HepG2 (cell line): ENCODE measurements around the gene PLVAP. TPM values are rescaled to one million over a fixed set of nuclear protein-coding genes. Genes with fewer than 3 reads are reported as not detected.

Experiments
- GATAD2A ChIP-seq: IDR thresholded peaks from 2 replicates; pipeline ENCODE4 v1.6.1; 2016
- HES4 ChIP-seq: sonication (generic); formaldehyde crosslinking; IDR thresholded peaks from 2 replicates; pipeline ENCODE4 v1.9.0; 2021; ENCODE audit warnings: mild to moderate bottlenecking, missing genetic modification reagents, borderline replicate concordance
- NAIF1 ChIP-seq: sonication (generic); formaldehyde crosslinking; IDR thresholded peaks from 2 replicates; pipeline ENCODE4 v1.5.0; 2020; ENCODE audit warnings: mild to moderate bottlenecking, missing genetic modification reagents, borderline replicate concordance
- NR3C1 ChIP-seq: sonication (generic); formaldehyde crosslinking; IDR thresholded peaks from 2 replicates; pipeline ENCODE4 v1.4.0; 2020; ENCODE audit warnings: missing genetic modification reagents
- PCBP1 ChIP-seq: fragments of 200-400 bp; formaldehyde crosslinking; IDR thresholded peaks from 2 replicates; pipeline ENCODE4 v1.6.1; 2017; ENCODE audit warnings: mild to moderate bottlenecking, low read depth, low read length, borderline replicate concordance
- SCMH1 ChIP-seq: sonication (generic); formaldehyde crosslinking; IDR thresholded peaks from 2 replicates; pipeline ENCODE4 v1.9.0; 2021; ENCODE audit warnings: missing genetic modification reagents, mild to moderate bottlenecking, borderline replicate concordance
- SP4 ChIP-seq: sonication (generic); formaldehyde crosslinking; IDR thresholded peaks from 2 replicates; pipeline ENCODE4 v1.8.1; 2023; ENCODE audit warnings: mild to moderate bottlenecking, missing genetic modification reagents
- ZBTB46 ChIP-seq: sonication (generic); formaldehyde crosslinking; IDR thresholded peaks from 2 replicates; pipeline ENCODE4 v1.4.0; 2020; ENCODE audit warnings: mild to moderate bottlenecking, missing genetic modification reagents, borderline replicate concordance
- ZIK1 ChIP-seq: sonication (generic); formaldehyde crosslinking; IDR thresholded peaks from 2 replicates; pipeline ENCODE4 v1.5.0; 2020; ENCODE audit warnings: mild to moderate bottlenecking, low read depth, missing genetic modification reagents, borderline replicate concordance
- ZNF230 ChIP-seq: sonication (generic); formaldehyde crosslinking; IDR thresholded peaks from 2 replicates; pipeline ENCODE4 v1.4.0; 2020; ENCODE audit warnings: mild to moderate bottlenecking, missing genetic modification reagents
- ZNF780A ChIP-seq: sonication (generic); formaldehyde crosslinking; IDR thresholded peaks from 2 replicates; pipeline ENCODE4 v1.8.0; 2022; ENCODE audit warnings: mild to moderate bottlenecking, missing genetic modification reagents, moderate library complexity
- ZSCAN21 ChIP-seq: sonication (generic); formaldehyde crosslinking; IDR thresholded peaks from 2 replicates; pipeline ENCODE4 v1.8.0; 2022; ENCODE audit warnings: mild to moderate bottlenecking, missing genetic modification reagents, moderate library complexity, borderline replicate concordance
- polyA plus RNA-seq, 8 experiments: library from polyadenylated mRNA; depleted of rRNA in 3 of 8; stranded (reverse) in 7 of 8; unstranded in 1 of 8; fragments of >200 nt; fragmentation: Illumina TruSeq in 4 of 8; extraction: Trizol in 4 of 8; gene quantifications; 2 replicates each; pipeline versions ENCODE4 v1.2.1 to v1.2.3, GENCODE V29; 2011 to 2016; ENCODE audit warnings: low read depth in 4 of 8, missing spikeins in 1 of 8, mixed read lengths in 1 of 8; ENCODE audit not compliant: insufficient read depth in 1 of 8
- total RNA-seq, 5 experiments: library from RNA; depleted of rRNA; stranded (reverse); fragments of >200 nt; fragmentation: Illumina TruSeq; extraction: Trizol; gene quantifications; 2 replicates each; pipeline ENCODE4 v1.2.3, GENCODE V29; 2016; ENCODE audit warnings: low read depth in 1 of 5

The PLVAP gene
- total and polyA plus RNA-seq, 2 of the 13 experiments (the other 11 are each of a cell fraction or from before 2014, with no cell fraction given): 0.26 TPM; not detected in 1

DNA sequence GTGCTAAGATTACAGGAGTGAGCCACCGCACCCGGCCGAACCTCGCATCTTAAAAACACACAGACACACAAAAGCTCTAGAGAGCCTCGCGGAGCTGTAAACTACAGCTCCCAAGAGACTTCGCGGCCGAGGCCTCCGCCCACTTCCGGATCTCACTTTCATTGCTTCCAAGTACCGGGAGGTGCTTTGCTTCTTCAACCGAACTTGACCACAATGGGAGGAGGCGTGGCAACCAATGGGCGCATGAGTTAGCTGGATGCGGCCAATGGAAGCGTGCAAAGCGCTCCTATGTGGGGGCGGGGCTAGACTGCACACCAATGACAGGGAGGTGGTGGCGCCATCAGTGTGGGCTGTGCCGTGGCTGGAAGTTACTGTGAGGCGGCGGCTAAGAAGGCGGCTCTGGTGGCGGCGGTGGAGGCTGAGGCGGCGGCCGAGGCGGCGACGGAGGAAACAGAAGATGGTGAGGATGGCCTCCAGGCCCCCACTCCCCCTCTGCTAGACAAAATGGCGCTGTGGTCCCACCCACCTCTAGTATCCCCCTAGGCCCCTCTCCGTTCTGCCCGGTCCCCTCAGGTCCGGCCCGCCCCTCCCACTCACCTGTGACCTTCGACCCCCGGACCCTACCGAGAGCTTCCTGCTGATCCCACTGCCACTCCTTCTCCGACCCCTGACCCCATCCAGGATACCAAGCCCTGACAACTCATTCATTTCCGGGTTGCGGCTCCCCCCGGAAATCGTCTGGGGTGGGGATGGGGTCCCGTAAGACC lies 67.8 kb downstream of the PLVAP start, which contains the start of gene DDA1 (continued):
- TF ChIP-seq ZSCAN21 (CRISPR knock-in tag) (peak; percentile 76; the same call in 1 of the 2 replicates), ZNF780A (CRISPR knock-in tag) (no peak), GATAD2A (CRISPR knock-in tag) (peak; percentile 16; the same call in 1 of the 2 replicates), ZNF230 (no peak; the same call in 1 of the 2 replicates), NR3C1 (CRISPR knock-in tag) (no peak), ZBTB46 (no peak), NAIF1 (CRISPR knock-in tag) (no peak), ZIK1 (CRISPR knock-in tag) (no peak), SP4 (CRISPR knock-in tag) (peak; percentile 93), SCMH1 (CRISPR knock-in tag) (no peak), PCBP1 (peak; percentile 89; the same call in 1 of the 2 replicates), HES4 (CRISPR knock-in tag) (peak; percentile 94; the same call in 1 of the 2 replicates)
